Central memory CD8-positive, alpha-beta T cell (primary cell): Measurements from ENCODE around the gene NFIA.

Experiments
- ATAC-seq: fragments of 150-1000 bp; cut with Tn5 transposase; replicated peaks from 2 replicates; pipeline ENCODE4 v1.10.0; 2022; ENCODE audit warnings: mild to moderate bottlenecking, moderate FRiP score, moderate number of reproducible peaks; ENCODE audit not compliant: poor library complexity, severe bottlenecking; ENCODE audit errors: extremely low read depth
- DNase-seq, 2 donors: peaks; one replicate each; pipeline ENCODE4 v3.0.0; 2021; ENCODE audit warnings: low spot score in 2 of 2
- H3K27ac Mint-ChIP-seq: one replicate; pipeline ENCODE4 v1.8.0; 2022; ENCODE audit warnings: low read depth, mild to moderate bottlenecking, moderate library complexity, mixed read lengths
- H3K27me3 Mint-ChIP-seq: one replicate; pipeline ENCODE4 v1.8.0; 2022; ENCODE audit warnings: mixed read lengths
- H3K36me3 Mint-ChIP-seq: one replicate; pipeline ENCODE4 v1.8.0; 2022; ENCODE audit warnings: mild to moderate bottlenecking, moderate library complexity, mixed read lengths; ENCODE audit not compliant: insufficient read depth
- H3K4me1 Mint-ChIP-seq: one replicate; pipeline ENCODE4 v1.8.0; 2022; ENCODE audit warnings: mixed read lengths
- H3K4me3 Mint-ChIP-seq: one replicate; pipeline ENCODE4 v1.8.0; 2022; ENCODE audit warnings: mild to moderate bottlenecking, moderate library complexity, mixed read lengths
- H3K9me3 Mint-ChIP-seq: one replicate; pipeline ENCODE4 v1.8.0; 2022; ENCODE audit warnings: mixed read lengths

The NFIA gene

GRCh38 chr1:61169634-61170033 is 87.3 kb downstream of the NFIA start:
- H3K9me3 Mint-ChIP-seq: no peaks in the 10 kb centered on the region
- ATAC-seq (no peak), DNase-seq (no peak)
- no peaks in the 10 kb centered on the region for H3K36me3 Mint-ChIP-seq
- H3K27ac Mint-ChIP-seq: no peak overlapping the region
- H3K27me3 Mint-ChIP-seq: no peaks in the 10 kb centered on the region
- H3K4me1 Mint-ChIP-seq: no peaks in the 10 kb centered on the region
- no peak overlapping the region for H3K4me3 Mint-ChIP-seq

GRCh38 chr1:61170328-61171238 is 88.2 kb downstream of the NFIA start:
- DNase-seq (no peak), ATAC-seq (no peak)
- H3K4me3 Mint-ChIP-seq: no peak overlapping the region
- no peaks in the 10 kb centered on the region for H3K4me1 Mint-ChIP-seq
- no peaks in the 10 kb centered on the region for H3K27me3 Mint-ChIP-seq
- H3K36me3 Mint-ChIP-seq: no peaks in the 10 kb centered on the region
- H3K9me3 Mint-ChIP-seq: no peaks in the 10 kb centered on the region
- no peak overlapping the region for H3K27ac Mint-ChIP-seq

DNA sequence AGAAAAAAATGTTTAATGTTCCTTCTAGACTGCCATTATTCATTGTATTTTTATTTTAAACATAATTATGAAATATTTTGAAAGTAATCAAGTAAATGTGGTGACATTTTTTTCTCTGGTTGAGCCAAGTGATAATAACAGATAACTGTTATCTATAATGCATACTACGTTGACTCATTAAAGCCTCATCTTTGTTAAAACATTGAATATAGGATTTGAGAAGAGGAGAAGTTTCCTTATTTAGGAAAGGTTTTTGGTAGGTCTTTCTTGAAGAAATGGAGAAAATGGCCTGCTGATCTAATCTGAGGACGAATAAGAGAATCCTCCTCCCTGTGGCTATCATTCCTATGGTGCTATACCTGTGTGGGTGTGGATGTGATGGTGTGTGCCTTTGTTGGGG is 89.0 kb downstream of the NFIA start:
- ATAC-seq (no peak), DNase-seq (no peak)
- Mint-ChIP-seq H3K27ac (no peak overlapping the region), H3K36me3 (no peaks in the 10 kb centered on the region), H3K9me3 (no peaks in the 10 kb centered on the region), H3K4me1 (no peaks in the 10 kb centered on the region), H3K27me3 (no peaks in the 10 kb centered on the region), H3K4me3 (no peak overlapping the region)

DNA sequence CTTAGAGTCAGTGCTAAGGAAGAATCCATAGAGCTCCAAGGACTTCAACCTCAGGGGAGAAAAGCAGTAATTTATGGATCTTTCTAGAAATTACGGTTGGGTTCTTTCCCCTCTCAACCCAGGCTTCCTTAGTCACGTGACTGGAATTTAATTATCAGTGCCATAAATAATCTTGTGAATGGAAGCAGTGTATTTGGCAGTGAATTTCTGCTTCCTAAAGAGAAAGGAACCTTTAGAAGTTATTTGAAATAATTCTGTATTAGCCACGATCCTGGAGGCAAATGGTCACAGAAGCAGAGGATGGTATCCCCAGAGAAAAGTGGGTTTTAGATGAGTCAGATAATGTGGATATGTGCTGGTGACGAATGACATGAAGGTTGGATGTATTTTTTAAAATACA is 89.6 kb downstream of the NFIA start:
- Mint-ChIP-seq H3K4me1 (no peaks in the 10 kb centered on the region), H3K27me3 (no peaks in the 10 kb centered on the region), H3K36me3 (no peaks in the 10 kb centered on the region), H3K4me3 (no peak overlapping the region), H3K9me3 (no peaks in the 10 kb centered on the region), H3K27ac (no peak overlapping the region)
- no peak for ATAC-seq
- no peak for DNase-seq

- Mint-ChIP-seq H3K27me3 (no peaks in the 10 kb centered on the region), H3K4me3 (no peak overlapping the region), H3K9me3 (no peaks in the 10 kb centered on the region), H3K27ac (no peak overlapping the region), H3K36me3 (no peaks in the 10 kb centered on the region), H3K4me1 (no peaks in the 10 kb centered on the region)
- no peak for ATAC-seq
- no peak for DNase-seq
Measured at GRCh38 chr1:61173118-61173517, 90.8 kb downstream of the NFIA start.

- Mint-ChIP-seq H3K27ac (no peak overlapping the region), H3K9me3 (no peaks in the 10 kb centered on the region)
Measured at GRCh38 chr1:61174060-61174795, 91.9 kb downstream of the NFIA start.

DNA sequence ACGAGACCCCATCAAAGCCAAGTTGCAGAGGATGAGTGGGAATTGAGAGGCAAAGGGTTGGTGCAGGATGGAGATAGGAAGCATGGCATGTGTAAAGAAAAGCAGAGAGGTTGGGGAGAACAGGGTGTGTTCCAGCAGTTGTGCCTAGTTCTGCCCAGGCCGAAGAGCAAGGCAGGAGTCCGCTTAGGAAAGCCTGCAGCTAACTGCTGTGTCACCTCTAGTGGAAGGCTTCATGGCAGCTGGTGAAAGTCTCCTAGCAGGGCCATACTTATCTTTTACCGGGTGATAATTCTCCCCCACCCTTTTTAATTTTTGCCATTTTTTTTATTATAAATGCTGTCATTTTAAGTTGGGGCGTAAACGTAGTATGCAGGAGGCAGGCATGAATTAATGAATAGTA is 93.6 kb downstream of the NFIA start:
- Mint-ChIP-seq H3K4me3 (no peak overlapping the region), H3K4me1 (no peaks in the 10 kb centered on the region), H3K27ac (no peak overlapping the region), H3K36me3 (no peaks in the 10 kb centered on the region), H3K27me3 (no peaks in the 10 kb centered on the region), H3K9me3 (no peaks in the 10 kb centered on the region)
- ATAC-seq (no peak), DNase-seq (no peak)

More at GRCh38 chr1:61174060-61174795, 91.9 kb downstream of the NFIA start:
- ATAC-seq (no peak), DNase-seq (no peak)
- Mint-ChIP-seq H3K27me3 (no peaks in the 10 kb centered on the region), H3K36me3 (no peaks in the 10 kb centered on the region), H3K4me1 (no peaks in the 10 kb centered on the region), H3K4me3 (no peak overlapping the region)

DNA sequence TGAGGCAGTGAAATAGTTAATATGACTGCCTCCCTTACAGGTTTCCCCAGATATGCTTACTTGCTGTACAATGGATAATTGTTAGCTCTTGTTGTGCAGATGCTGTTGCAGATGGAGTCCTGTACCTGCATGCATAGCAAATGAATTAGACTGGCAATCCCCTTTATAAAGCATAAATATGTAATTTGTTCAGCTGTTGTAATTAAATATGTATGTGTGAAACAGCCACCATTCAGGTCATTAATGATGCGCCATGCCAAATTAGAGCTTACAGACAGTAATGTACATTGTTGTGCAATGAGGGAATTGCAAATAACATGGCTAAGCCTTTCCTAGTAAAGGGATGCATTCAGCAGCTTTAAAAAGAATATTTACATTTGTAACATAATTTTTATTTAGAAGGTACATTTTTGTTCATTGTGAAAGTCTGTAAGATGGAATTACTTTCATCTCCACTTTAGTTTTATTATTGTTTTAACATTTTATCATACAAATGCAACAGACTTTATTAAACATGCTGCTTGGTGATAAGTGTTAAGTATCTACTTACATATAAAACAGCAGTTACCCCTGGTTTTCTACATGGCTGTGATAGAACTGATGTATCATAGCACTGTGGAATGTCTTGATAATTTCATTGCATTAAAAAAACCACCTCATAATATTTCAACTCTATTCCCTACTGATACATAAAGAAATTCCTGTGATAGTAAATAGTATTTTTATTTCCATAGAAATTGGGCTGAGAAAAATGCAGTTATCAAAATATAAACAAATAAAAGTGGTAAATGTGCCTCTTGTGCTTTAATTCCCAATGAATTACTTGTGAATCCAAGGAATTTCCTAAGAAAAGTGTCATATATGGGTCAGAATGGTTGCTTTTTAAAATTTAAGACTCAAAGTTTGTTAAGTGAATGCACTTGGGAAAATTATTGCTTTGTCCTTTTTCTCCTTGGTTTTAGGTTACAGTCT is 99.0 kb downstream of the NFIA start:
- DNase-seq: no peak
- no peaks in the 10 kb centered on the region for H3K9me3 Mint-ChIP-seq
- H3K4me1 Mint-ChIP-seq: peaks cover 6% of the 10 kb centered on the region
- no peak for ATAC-seq
- H3K36me3 Mint-ChIP-seq: no peaks in the 10 kb centered on the region
- no peaks in the 10 kb centered on the region for H3K27me3 Mint-ChIP-seq
- no peak overlapping the region for H3K4me3 Mint-ChIP-seq
- no peak overlapping the region for H3K27ac Mint-ChIP-seq

- no peak overlapping the region for H3K4me3 Mint-ChIP-seq
- H3K27ac Mint-ChIP-seq: no peak overlapping the region
- H3K36me3 Mint-ChIP-seq: no peaks in the 10 kb centered on the region
- DNase-seq (no peak), ATAC-seq (no peak)
- no peaks in the 10 kb centered on the region for H3K9me3 Mint-ChIP-seq
- H3K27me3 Mint-ChIP-seq: no peaks in the 10 kb centered on the region
- peaks cover 6% of the 10 kb centered on the region for H3K4me1 Mint-ChIP-seq
Measured at GRCh38 chr1:61182049-61182448, 99.7 kb downstream of the NFIA start.

- H3K4me3 Mint-ChIP-seq: no peak overlapping the region
- no peaks in the 10 kb centered on the region for H3K36me3 Mint-ChIP-seq
- no peaks in the 10 kb centered on the region for H3K27me3 Mint-ChIP-seq
- H3K9me3 Mint-ChIP-seq: no peaks in the 10 kb centered on the region
- ATAC-seq (no peak), DNase-seq (no peak)
- H3K27ac Mint-ChIP-seq: no peak overlapping the region
- H3K4me1 Mint-ChIP-seq: peaks cover 6% of the 10 kb centered on the region
Measured at GRCh38 chr1:61182480-61182879, 100.1 kb downstream of the NFIA start.

DNA sequence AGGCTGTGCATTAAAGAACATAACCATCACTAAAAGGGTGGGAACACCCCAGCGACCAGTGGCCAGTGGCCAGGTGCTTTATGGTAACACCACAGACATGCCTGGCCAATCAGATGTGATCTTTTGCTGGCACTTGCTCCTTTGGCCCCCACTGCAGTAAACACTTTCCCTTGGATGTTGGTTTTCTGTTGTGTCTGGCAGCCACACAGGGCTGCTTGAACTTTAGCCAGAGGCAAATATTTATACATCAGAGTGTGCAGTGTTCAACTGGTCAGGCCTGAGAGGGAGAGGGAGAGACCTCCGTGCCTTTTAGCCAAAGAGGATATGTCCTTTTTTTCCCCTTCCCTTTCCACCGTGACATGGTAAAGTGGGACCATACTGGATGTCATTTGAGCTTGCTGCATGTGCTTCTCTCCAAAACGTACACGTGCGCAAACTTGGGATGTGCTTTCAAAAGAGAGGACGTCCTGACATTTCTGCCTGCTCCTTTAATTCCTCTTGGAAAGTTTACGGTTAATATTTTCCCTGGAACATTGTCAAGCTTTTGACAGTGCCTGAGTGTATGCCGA is 101.2 kb downstream of the NFIA start:
- Mint-ChIP-seq H3K36me3 (peaks cover 2% of the 10 kb centered on the region), H3K4me1 (peaks cover 6% of the 10 kb centered on the region), H3K27me3 (no peaks in the 10 kb centered on the region), H3K4me3 (no peak overlapping the region), H3K9me3 (no peaks in the 10 kb centered on the region), H3K27ac (no peak overlapping the region)
- no peak for DNase-seq
- no peak for ATAC-seq
